GM12878 (cell line): Measurements from ENCODE around the gene BTBD19. TPM values are rescaled to one million over a fixed set of nuclear protein-coding genes. Genes with fewer than 3 reads are reported as not detected.

Source experiments
- ATAC-seq: fragments of 200-7000 bp; cut with Tn5 transposase; 3 replicates; pipeline ENCODE4 v1.9.1; 2020; ENCODE audit warnings: mild to moderate bottlenecking, moderate library complexity
- BruUV-seq: library from RNA; stranded (reverse); fragments of 400-500 nt; replicated peaks from 2 replicates; lab custom pipeline; 2021; lab: Mats Ljungman, UMichigan
- CTCF ChIA-PET: fragments of 300-600 bp; sonication (Branson Sonifier 250); formaldehyde crosslinking; extraction: SDS; loops from one replicate; lab custom pipeline; 2021; ENCODE audit warnings: inconsistent platforms; lab: Yijun Ruan, JAX
- POLR2A ChIA-PET: fragments of 350-600 bp; formaldehyde crosslinking; extraction: SDS; loops from one replicate; lab custom pipeline; 2021; ENCODE audit warnings: inconsistent platforms; lab: Charles Lee
- RAD21 ChIA-PET: fragments of 300-600 bp; sonication (Branson Sonifier 250); formaldehyde crosslinking; loops from one replicate; lab custom pipeline; 2023; ENCODE audit warnings: antibody characterized with exemption; ENCODE audit not compliant: unreplicated experiment; lab: Charles Lee
- SMC1A ChIA-PET: fragments of 300-600 bp; sonication (Branson Sonifier 250); formaldehyde crosslinking; loops from one replicate; lab custom pipeline; 2023; ENCODE audit not compliant: unreplicated experiment, uncharacterized antibody; lab: Charles Lee
- DNase-seq: peaks from one replicate; pipeline ENCODE4 v3.0.0-alpha.2; 2011; ENCODE audit warnings: low read depth, low spot score
- FAIRE-seq: peaks from 3 replicates; lab custom pipeline; 2011; peaks lifted over from hg19 to GRCh38; lab: Jason Lieb, UNC
- H2AFZ ChIP-seq: 2 replicates; pipeline ENCODE4 v1.6.0; 2011; ENCODE audit warnings: low read depth, low read length, control low read depth; ENCODE audit not compliant: control insufficient read depth
- H3K27ac ChIP-seq: 2 replicates; pipeline ENCODE4 v1.5.1; 2011; ENCODE audit warnings: control low read depth; ENCODE audit not compliant: control insufficient read depth, insufficient read depth
- H3K27me3 ChIP-seq, 2 experiments: replicated peaks in 1 of 2; 2 replicates each; pipeline versions ENCODE4 v1.6.0 to v1.6.1; 2011; ENCODE audit warnings: low read length in 1 of 2; ENCODE audit not compliant: control insufficient read depth in 2 of 2, insufficient read depth in 2 of 2
- H3K36me3 ChIP-seq, 2 experiments: 2 replicates each; pipeline ENCODE4 v1.5.1; 2011; ENCODE audit warnings: low read length in 1 of 2; ENCODE audit not compliant: control insufficient read depth in 2 of 2, insufficient read depth in 2 of 2
- H3K4me1 ChIP-seq: 2 replicates; pipeline ENCODE4 v1.6.1; 2011; ENCODE audit warnings: mild to moderate bottlenecking, low read length, moderate library complexity, mixed read lengths; ENCODE audit not compliant: control insufficient read depth, insufficient read depth
- H3K4me2 ChIP-seq: 2 replicates; pipeline ENCODE4 v1.6.0; 2011; ENCODE audit warnings: control low read depth; ENCODE audit not compliant: control insufficient read depth, insufficient read depth
- H3K4me3 ChIP-seq: fragments of 200-600 bp; sonication (generic); 2 replicates; pipeline ENCODE4 v1.5.1; 2016
- H3K79me2 ChIP-seq: 2 replicates; pipeline ENCODE4 v1.6.0; 2011; ENCODE audit warnings: low read length; ENCODE audit not compliant: control insufficient read depth, insufficient read depth
- H3K9ac ChIP-seq: 2 replicates; pipeline ENCODE4 v1.8.0; 2011; ENCODE audit warnings: low read length, control low read depth, mixed read lengths; ENCODE audit not compliant: control insufficient read depth, insufficient read depth
- H3K9me3 ChIP-seq: replicated peaks from 3 replicates; pipeline ENCODE4 v1.5.1; 2011; ENCODE audit warnings: mild to moderate bottlenecking, low read length; ENCODE audit not compliant: control insufficient read depth, insufficient read depth
- H4K20me1 ChIP-seq: 2 replicates; pipeline ENCODE4 v1.6.0; 2011; ENCODE audit not compliant: control insufficient read depth, insufficient read depth
- CBFB ChIP-seq: IDR thresholded peaks from 2 replicates; pipeline ENCODE4 v1.6.1; 2016; ENCODE audit warnings: antibody characterized with exemption, low read depth
- IRF4 ChIP-seq: IDR thresholded peaks from 2 replicates; pipeline ENCODE4 v1.6.1; 2011; ENCODE audit warnings: low read depth, low read length
- KDM1A ChIP-seq: fragments of 200-600 bp; sonication (generic); IDR thresholded peaks from 2 replicates; pipeline ENCODE4 v1.6.1; 2016; ENCODE audit warnings: borderline replicate concordance
- MEF2A ChIP-seq: IDR thresholded peaks from 2 replicates; pipeline ENCODE4 v1.6.1; 2011; ENCODE audit warnings: low read depth, mild to moderate bottlenecking, low read length, moderate library complexity; ENCODE audit not compliant: insufficient read depth
- MTA2 ChIP-seq: fragments of 450-650 bp; IDR thresholded peaks from 2 replicates; pipeline ENCODE4 v1.6.1; 2016; ENCODE audit warnings: low read depth, mild to moderate bottlenecking, moderate library complexity
- RAD51 ChIP-seq: fragments of 450-650 bp; IDR thresholded peaks from 2 replicates; pipeline ENCODE4 v1.6.1; 2016; ENCODE audit warnings: moderate library complexity, mild to moderate bottlenecking, inconsistent platforms
- RBBP5 ChIP-seq: fragments of 200-600 bp; sonication (generic); conservative IDR thresholded peaks from 2 replicates; pipeline ENCODE4 v1.6.1; 2016
- RUNX3 ChIP-seq: IDR thresholded peaks from 2 replicates; pipeline ENCODE4 v1.6.1; 2012; ENCODE audit warnings: low read length, inconsistent platforms
- TAF1 ChIP-seq: IDR thresholded peaks from 2 replicates; pipeline ENCODE4 v1.6.1; 2011; ENCODE audit warnings: mild to moderate bottlenecking, low read depth, low read length, borderline replicate concordance
- TCF12 ChIP-seq: IDR thresholded peaks from 2 replicates; pipeline ENCODE4 v1.6.1; 2011; ENCODE audit warnings: low read depth, mild to moderate bottlenecking, low read length
- WGBS: methylation state at CpG from one replicate; pipeline ENCODE4 v1.1.6; 2016; ENCODE audit warnings: low lambda C conversion rate; ENCODE audit not compliant: insufficient replicate concordance, insufficient coverage; ENCODE audit errors: missing lambda C conversion rate; 5-methylcytosine and 5-hydroxymethylcytosine counted together
- in situ Hi-C: fragments of 300-500 bp; cut with MboI; formaldehyde crosslinking; loops from 9 replicates; pipeline ENCODE4 v1.14.3; 2018; ENCODE audit warnings: mixed read lengths
- intact Hi-C: fragments of 100-400 bp; cut with micrococcal nuclease; formaldehyde crosslinking; loops from one replicate; pipeline ENCODE4 v1.14.2; 2022; ENCODE audit not compliant: unreplicated experiment
- polyA plus RNA-seq, 11 experiments: library from polyadenylated mRNA; depleted of rRNA in 4 of 11; unstranded in 6 of 11; stranded (reverse) in 5 of 11; fragments of >200 nt; fragmentation: Nextera tagmentation in 4 of 11; fragmentation: Illumina TruSeq in 1 of 11; extraction: Ambion mirVana in 4 of 11; extraction: Trizol in 1 of 11; gene quantifications; 1 replicate in 1 of 11; 2 replicates in 10 of 11; pipeline versions ENCODE4 v1.2.1 to v1.2.3, GENCODE V29; 2011 to 2016; ENCODE audit warnings: inconsistent platforms in 2 of 11, missing spikeins in 2 of 11, low read depth in 1 of 11
- total RNA-seq, 4 experiments: library from RNA; depleted of rRNA in 3 of 4; stranded (reverse); fragments of >200 nt in 3 of 4; fragmentation: Illumina TruSeq in 1 of 4; extraction: Trizol in 1 of 4; gene quantifications; 2 replicates each; pipeline versions ENCODE4 v1.2.1 to v1.2.3, GENCODE V29; 2013 to 2021
- TF ChIP-seq, protein P1 (sequence below): fragments of 450-650 bp; conservative IDR thresholded peaks from 2 replicates; pipeline ENCODE4 v1.6.1; 2017; ENCODE audit warnings: mild to moderate bottlenecking, moderate library complexity
- TF ChIP-seq, protein P2 (sequence below): IDR thresholded peaks from 2 replicates; pipeline ENCODE4 v1.6.1; 2012; ENCODE audit warnings: low read depth, low read length, improper control_type of control experiment

The BTBD19 gene
- total and polyA plus RNA-seq, 10 of the 15 experiments (the other 5 are each of a cell fraction or from before 2014, with no cell fraction given): 0.13 to 2.7 (median 0.42) TPM

DNA sequence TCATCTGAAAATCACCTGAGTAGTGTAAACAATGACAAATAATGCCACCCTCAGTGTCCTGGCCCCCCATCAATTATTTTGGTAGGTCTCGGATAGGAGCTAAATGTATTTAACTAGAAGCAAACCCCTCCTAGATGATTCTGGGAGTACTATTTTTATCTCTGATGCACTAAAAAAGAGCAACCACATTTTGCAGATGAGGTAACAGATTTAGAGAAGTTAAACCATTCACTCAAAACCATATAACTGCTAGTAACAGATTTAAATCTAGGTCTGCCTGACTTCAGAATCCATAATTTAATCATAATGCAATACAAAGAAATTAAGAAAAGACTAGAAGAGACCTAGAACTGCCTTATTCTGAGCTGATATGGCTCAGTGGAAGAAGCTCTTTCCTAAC, 52.0 kb downstream of the BTBD19 start:
- Histone ChIP-seq H3K79me2 (no peaks in the 10 kb centered on the region), H3K9ac (no peak overlapping the region), H3K4me2 (no peak overlapping the region), H3K9me3 (no peaks in the 10 kb centered on the region), H3K27me3 (no peaks in the 10 kb centered on the region), H3K27ac (no peak overlapping the region), H3K4me1 (peaks cover 8% of the 10 kb centered on the region), H2AFZ (no peak overlapping the region), H3K36me3 (peaks cover 0 to 5% of the 10 kb centered on the region in 2 experiments; a peak in 1 of 4 replicates), H4K20me1 (no peaks in the 10 kb centered on the region), H3K4me3 (no peak overlapping the region)
- BruUV-seq: no TSS peak
- RAD21 ChIA-PET: interaction anchor here (1.0 to 1.1 kb wide), 2 partner anchors 60 to 67 kb away, joined by 3 read pairs; partner anchors contain the start of gene PLK3
- POLR2A ChIA-PET: no interaction called here
- no peak for ATAC-seq
- CTCF ChIA-PET: interaction anchor here (1.5 kb wide), 1 partner anchor 24 kb away, joined by 4 read pairs; no protein-coding TSS in a partner anchor
- TF ChIP-seq, protein P1, sequence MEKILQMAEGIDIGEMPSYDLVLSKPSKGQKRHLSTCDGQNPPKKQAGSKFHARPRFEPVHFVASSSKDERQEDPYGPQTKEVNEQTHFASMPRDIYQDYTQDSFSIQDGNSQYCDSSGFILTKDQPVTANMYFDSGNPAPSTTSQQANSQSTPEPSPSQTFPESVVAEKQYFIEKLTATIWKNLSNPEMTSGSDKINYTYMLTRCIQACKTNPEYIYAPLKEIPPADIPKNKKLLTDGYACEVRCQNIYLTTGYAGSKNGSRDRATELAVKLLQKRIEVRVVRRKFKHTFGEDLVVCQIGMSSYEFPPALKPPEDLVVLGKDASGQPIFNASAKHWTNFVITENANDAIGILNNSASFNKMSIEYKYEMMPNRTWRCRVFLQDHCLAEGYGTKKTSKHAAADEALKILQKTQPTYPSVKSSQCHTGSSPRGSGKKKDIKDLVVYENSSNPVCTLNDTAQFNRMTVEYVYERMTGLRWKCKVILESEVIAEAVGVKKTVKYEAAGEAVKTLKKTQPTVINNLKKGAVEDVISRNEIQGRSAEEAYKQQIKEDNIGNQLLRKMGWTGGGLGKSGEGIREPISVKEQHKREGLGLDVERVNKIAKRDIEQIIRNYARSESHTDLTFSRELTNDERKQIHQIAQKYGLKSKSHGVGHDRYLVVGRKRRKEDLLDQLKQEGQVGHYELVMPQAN: no peak
- TF ChIP-seq RUNX3: peak; percentile 21; the same call in 1 of the 2 replicates
- intact Hi-C loops (no loop called here), in situ Hi-C loops (no loop called here)
- DNase-seq: no peak
- SMC1A ChIA-PET: interaction anchor here (1.1 kb wide), 1 partner anchor 12 kb away, joined by 3 read pairs; no protein-coding TSS in a partner anchor
- no peak for FAIRE-seq
- 58% methylated on average over 1 of the region's 1 CpG for WGBS

DNA sequence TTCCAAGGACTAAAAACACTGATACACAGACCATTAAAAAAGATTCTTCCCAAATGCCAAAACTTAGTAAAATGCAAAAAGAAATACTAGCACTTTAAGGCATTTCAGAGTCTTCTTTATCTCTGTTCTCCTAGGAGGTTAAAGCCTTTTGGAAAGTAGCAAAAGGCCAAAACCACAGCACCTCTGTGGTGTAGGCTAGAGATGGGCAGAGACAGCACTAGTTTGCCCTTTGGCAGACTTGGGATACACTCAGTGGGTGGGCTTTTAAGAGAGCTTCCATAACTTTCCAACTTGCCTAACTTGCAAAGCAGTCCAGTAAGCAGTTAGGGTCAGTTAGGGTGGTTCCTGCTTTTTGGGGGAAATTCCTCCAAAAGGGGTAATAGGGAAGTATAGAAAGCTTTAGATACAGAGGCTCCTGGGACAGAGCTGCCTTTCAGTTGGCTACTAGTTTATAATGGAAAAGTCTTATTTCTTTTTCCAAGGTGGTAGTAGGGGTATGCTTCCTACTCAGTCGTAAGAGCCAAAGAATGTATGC, 52.6 kb downstream of the BTBD19 start:
- Histone ChIP-seq H3K36me3 (peaks cover 0 to 5% of the 10 kb centered on the region in 2 experiments; a peak in 1 of 4 replicates), H3K79me2 (no peaks in the 10 kb centered on the region), H4K20me1 (no peaks in the 10 kb centered on the region), H3K4me3 (no peak overlapping the region), H3K4me1 (peaks cover 8% of the 10 kb centered on the region), H2AFZ (no peak overlapping the region), H3K4me2 (no peak overlapping the region), H3K27ac (no peak overlapping the region), H3K27me3 (no peaks in the 10 kb centered on the region), H3K9ac (no peak overlapping the region), H3K9me3 (no peaks in the 10 kb centered on the region)
- intact Hi-C loops: no loop called here
- ChIA-PET RAD21 (interaction anchor here (1.0 to 1.1 kb wide), 2 partner anchors 61 to 68 kb away, joined by 3 read pairs; partner anchors contain the start of gene PLK3), SMC1A (interaction anchor here (1.0 to 1.1 kb wide), 2 partner anchors 11 to 24 kb away, joined by 3 read pairs; no protein-coding TSS in a partner anchor), CTCF (interaction anchor here (0.9 to 1.5 kb wide), 2 partner anchors 16 to 25 kb away, joined by 3 to 4 read pairs; no protein-coding TSS in a partner anchor), POLR2A (interaction anchor here (0.6 kb wide), 1 partner anchor 9 kb away, joined by 4 read pairs; no protein-coding TSS in a partner anchor)
- no TSS peak for BruUV-seq
- in situ Hi-C loops: no loop called here
- no peak for ATAC-seq
- FAIRE-seq: no peak
- 100% methylated on average over 1 of the region's 1 CpG for WGBS
- DNase-seq: no peak
- TF ChIP-seq TAF1: no peak
- TF ChIP-seq TCF12: no peak
- TF ChIP-seq RBBP5: no peak
- TF ChIP-seq MEF2A: no peak
- TF ChIP-seq CBFB: no peak
- no peak for TF ChIP-seq RAD51
- TF ChIP-seq IRF4: no peak
- TF ChIP-seq KDM1A: no peak
- no peak for TF ChIP-seq MTA2
- TF ChIP-seq, protein P2, sequence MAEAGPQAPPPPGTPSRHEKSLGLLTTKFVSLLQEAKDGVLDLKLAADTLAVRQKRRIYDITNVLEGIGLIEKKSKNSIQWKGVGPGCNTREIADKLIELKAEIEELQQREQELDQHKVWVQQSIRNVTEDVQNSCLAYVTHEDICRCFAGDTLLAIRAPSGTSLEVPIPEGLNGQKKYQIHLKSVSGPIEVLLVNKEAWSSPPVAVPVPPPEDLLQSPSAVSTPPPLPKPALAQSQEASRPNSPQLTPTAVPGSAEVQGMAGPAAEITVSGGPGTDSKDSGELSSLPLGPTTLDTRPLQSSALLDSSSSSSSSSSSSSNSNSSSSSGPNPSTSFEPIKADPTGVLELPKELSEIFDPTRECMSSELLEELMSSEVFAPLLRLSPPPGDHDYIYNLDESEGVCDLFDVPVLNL: no peak
